ENCODE measurements around the gene CASQ1.

DNA sequence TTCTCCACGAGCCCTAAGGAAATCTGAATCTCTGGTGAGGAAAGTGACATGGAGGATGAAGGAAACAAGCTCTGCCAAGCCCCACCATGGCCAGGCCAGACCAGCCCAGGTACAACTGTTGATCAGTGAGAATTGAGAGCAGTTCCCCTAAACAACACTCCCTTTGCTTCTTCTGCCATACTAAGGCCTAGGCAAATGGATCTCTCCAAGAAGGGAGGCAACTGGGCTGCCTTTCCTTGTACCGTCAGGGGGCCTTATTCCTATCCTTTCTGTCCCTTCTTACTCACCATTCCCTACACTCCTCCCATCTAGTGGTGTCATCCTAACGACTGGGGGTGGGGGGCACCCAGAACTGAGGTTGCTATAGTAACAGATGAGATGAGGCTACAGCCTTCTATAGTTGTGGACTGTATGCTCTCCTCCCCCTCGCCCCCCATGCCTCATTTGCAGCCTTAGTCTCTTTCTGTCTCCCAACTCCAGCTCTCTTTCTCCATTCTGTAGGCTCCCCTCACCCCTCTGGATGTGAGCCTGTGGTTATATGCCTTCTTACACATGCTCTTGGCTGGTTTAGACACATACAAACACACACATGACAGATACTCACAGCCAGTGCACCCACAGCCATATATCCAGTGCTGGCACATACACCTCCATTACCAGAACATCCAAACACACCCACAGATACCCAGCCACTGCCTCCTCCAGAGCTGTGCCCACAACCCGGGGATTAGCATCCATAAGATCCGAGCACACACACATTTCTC is 18.4 kb downstream of the CASQ1 start:
- no peak for TF ChIP-seq POLR2A (IDR thresholded peaks at IDR 0.05)
- TF ChIP-seq, protein P1, sequence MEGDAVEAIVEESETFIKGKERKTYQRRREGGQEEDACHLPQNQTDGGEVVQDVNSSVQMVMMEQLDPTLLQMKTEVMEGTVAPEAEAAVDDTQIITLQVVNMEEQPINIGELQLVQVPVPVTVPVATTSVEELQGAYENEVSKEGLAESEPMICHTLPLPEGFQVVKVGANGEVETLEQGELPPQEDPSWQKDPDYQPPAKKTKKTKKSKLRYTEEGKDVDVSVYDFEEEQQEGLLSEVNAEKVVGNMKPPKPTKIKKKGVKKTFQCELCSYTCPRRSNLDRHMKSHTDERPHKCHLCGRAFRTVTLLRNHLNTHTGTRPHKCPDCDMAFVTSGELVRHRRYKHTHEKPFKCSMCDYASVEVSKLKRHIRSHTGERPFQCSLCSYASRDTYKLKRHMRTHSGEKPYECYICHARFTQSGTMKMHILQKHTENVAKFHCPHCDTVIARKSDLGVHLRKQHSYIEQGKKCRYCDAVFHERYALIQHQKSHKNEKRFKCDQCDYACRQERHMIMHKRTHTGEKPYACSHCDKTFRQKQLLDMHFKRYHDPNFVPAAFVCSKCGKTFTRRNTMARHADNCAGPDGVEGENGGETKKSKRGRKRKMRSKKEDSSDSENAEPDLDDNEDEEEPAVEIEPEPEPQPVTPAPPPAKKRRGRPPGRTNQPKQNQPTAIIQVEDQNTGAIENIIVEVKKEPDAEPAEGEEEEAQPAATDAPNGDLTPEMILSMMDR (IDR thresholded peaks at IDR 0.05) = no peak

Data from ovary (tissue), 3 donors.